Mesenchymal stem cell (in vitro differentiated cells and primary cell): ENCODE data around the gene TTC9.

Experiments used
- DNase-seq: peaks from one replicate; pipeline ENCODE4 v3.0.0-alpha.2; 2013
- H2AFZ ChIP-seq: one replicate; pipeline ENCODE4 v1.6.1; 2013; ENCODE audit warnings: low read depth, mild to moderate bottlenecking, control low read depth, inconsistent platforms, low read length, moderate library complexity
- H2AK5ac ChIP-seq: 2 replicates; pipeline ENCODE4 v1.6.1; 2013; ENCODE audit warnings: low read length, moderate library complexity, mild to moderate bottlenecking, inconsistent platforms; ENCODE audit not compliant: severe bottlenecking
- H2BK120ac ChIP-seq: one replicate; pipeline ENCODE4 v1.6.1; 2013; ENCODE audit warnings: low read depth, mild to moderate bottlenecking, inconsistent platforms, low read length, moderate library complexity
- H2BK12ac ChIP-seq, 2 experiments: one replicate each; pipeline ENCODE4 v1.6.1; 2013; ENCODE audit warnings: inconsistent platforms in 2 of 2, low read length in 2 of 2, mild to moderate bottlenecking in 2 of 2, moderate library complexity in 2 of 2, control low read depth in 1 of 2
- H2BK15ac ChIP-seq: one replicate; pipeline ENCODE4 v1.6.1; 2013; ENCODE audit warnings: mild to moderate bottlenecking, low read depth, inconsistent platforms; ENCODE audit not compliant: poor library complexity, severe bottlenecking
- H2BK5ac ChIP-seq: 2 replicates; pipeline ENCODE4 v1.6.1; 2013; ENCODE audit warnings: low read depth, mild to moderate bottlenecking, low read length, control low read depth, inconsistent platforms; ENCODE audit not compliant: poor library complexity, severe bottlenecking
- H3K14ac ChIP-seq, 2 experiments: one replicate each; pipeline ENCODE4 v1.6.1; 2013; ENCODE audit warnings: inconsistent platforms in 2 of 2, low read length in 2 of 2, control low read depth in 1 of 2, mild to moderate bottlenecking in 1 of 2, moderate library complexity in 1 of 2
- H3K18ac ChIP-seq, 2 experiments: one replicate each; pipeline ENCODE4 v1.6.1; 2013; ENCODE audit warnings: inconsistent platforms in 2 of 2, low read length in 2 of 2, control low read depth in 1 of 2, low read depth in 1 of 2, mild to moderate bottlenecking in 1 of 2
- H3K23ac ChIP-seq, 2 experiments: one replicate each; pipeline ENCODE4 v1.6.1; 2013; ENCODE audit warnings: inconsistent platforms in 2 of 2, low read length in 2 of 2, mild to moderate bottlenecking in 2 of 2, moderate library complexity in 2 of 2, control low read depth in 1 of 2
- H3K27ac ChIP-seq: 2 replicates; pipeline ENCODE4 v1.5.1; 2013; ENCODE audit warnings: mild to moderate bottlenecking, moderate library complexity, low read length, control low read depth, inconsistent platforms; ENCODE audit not compliant: poor library complexity, severe bottlenecking
- H3K27me3 ChIP-seq, 2 experiments: 2 replicates each; pipeline versions ENCODE4 v1.6.1 to v1.7.0; 2013; ENCODE audit warnings: low read length in 2 of 2, mild to moderate bottlenecking in 2 of 2, moderate library complexity in 2 of 2, control low read depth in 1 of 2, inconsistent platforms in 1 of 2; ENCODE audit not compliant: control insufficient read depth in 1 of 2, insufficient read depth in 1 of 2
- H3K36me3 ChIP-seq, 2 experiments: 2 replicates each; pipeline versions ENCODE4 v1.6.1 to v1.7.0; 2013; ENCODE audit warnings: low read length in 2 of 2, control low read depth in 1 of 2, inconsistent platforms in 1 of 2, low read depth in 1 of 2, mild to moderate bottlenecking in 1 of 2; ENCODE audit not compliant: insufficient read depth in 2 of 2, control insufficient read depth in 1 of 2
- H3K4ac ChIP-seq, 2 experiments: one replicate each; pipeline ENCODE4 v1.6.1; 2013; ENCODE audit warnings: inconsistent platforms in 2 of 2, low read length in 2 of 2, mild to moderate bottlenecking in 2 of 2, moderate library complexity in 2 of 2, control low read depth in 1 of 2, low read depth in 1 of 2
- H3K4me1 ChIP-seq: 2 replicates; pipeline ENCODE4 v1.6.1; 2013; ENCODE audit warnings: low read depth, low read length, control low read depth; ENCODE audit not compliant: control insufficient read depth, insufficient read depth
- H3K4me2 ChIP-seq: 2 replicates; pipeline ENCODE4 v1.6.1; 2013; ENCODE audit warnings: low read length, mild to moderate bottlenecking, inconsistent platforms; ENCODE audit not compliant: poor library complexity, severe bottlenecking
- H3K4me3 ChIP-seq, 2 experiments: 2 replicates each; pipeline versions ENCODE4 v1.5.1 to v1.7.0; 2013; ENCODE audit warnings: low read length in 2 of 2, mild to moderate bottlenecking in 2 of 2, control low read depth in 1 of 2, low read depth in 1 of 2; ENCODE audit not compliant: insufficient read depth in 1 of 2
- H3K79me1 ChIP-seq: replicated peaks from 2 replicates; pipeline ENCODE4 v1.6.1; 2013; ENCODE audit warnings: mild to moderate bottlenecking, control low read depth, low read length, inconsistent platforms; ENCODE audit not compliant: poor library complexity, severe bottlenecking
- H3K9ac ChIP-seq: 2 replicates; pipeline ENCODE4 v1.7.0; 2013; ENCODE audit warnings: mild to moderate bottlenecking, low read length, moderate library complexity
- H3K9me3 ChIP-seq: 2 replicates; pipeline ENCODE4 v1.7.0; 2013; ENCODE audit warnings: mild to moderate bottlenecking, low read length; ENCODE audit not compliant: control insufficient read depth
- H4K8ac ChIP-seq: one replicate; pipeline ENCODE4 v1.6.1; 2013; ENCODE audit warnings: inconsistent platforms, mild to moderate bottlenecking, low read length, moderate library complexity
- H4K91ac ChIP-seq: one replicate; pipeline ENCODE4 v1.6.1; 2013; ENCODE audit warnings: mild to moderate bottlenecking, low read length, inconsistent platforms
- WGBS: methylation state at CpG from one replicate; pipeline ENCODE4 v1.1.7; 2013; ENCODE audit warnings: mixed read lengths; 5-methylcytosine and 5-hydroxymethylcytosine counted together

Gene TTC9

GRCh38 chr14:70666361-70666686 lies 24.6 kb downstream of the TTC9 start:
- H3K4ac ChIP-seq: no peak overlapping the region
- H3K18ac ChIP-seq: no peak overlapping the region
- no peak overlapping the region for H3K23ac ChIP-seq
- peaks cover 0 to 7% of the 10 kb centered on the region in 2 experiments for H3K36me3 ChIP-seq
- H2BK15ac ChIP-seq: no peak overlapping the region
- H2BK5ac ChIP-seq: no peak overlapping the region
- H3K14ac ChIP-seq: no peak overlapping the region
- DNase-seq: no peak
- peaks cover 1% of the 10 kb centered on the region for H3K79me1 ChIP-seq
- no peak overlapping the region for H4K91ac ChIP-seq
- H2BK12ac ChIP-seq: no peak overlapping the region
- no peak overlapping the region for H3K4me3 ChIP-seq
- no peak overlapping the region for H2BK120ac ChIP-seq
- H3K27ac ChIP-seq: peak overlapping the region; percentile 64
- no peak overlapping the region for H4K8ac ChIP-seq
- no peaks in the 10 kb centered on the region for H3K9me3 ChIP-seq
- H3K4me1 ChIP-seq: peaks cover 28% of the 10 kb centered on the region
- H3K4me2 ChIP-seq: no peak overlapping the region
- no peak overlapping the region for H3K9ac ChIP-seq
- peak overlapping the region; percentile 65 for H2AK5ac ChIP-seq
- WGBS: no CpG with 5 or more reads among the region's 1 CpG
- H2AFZ ChIP-seq: no peak overlapping the region
- peaks cover 0 to 6% of the 10 kb centered on the region in 2 experiments for H3K27me3 ChIP-seq

- no peak overlapping the region for H3K4ac ChIP-seq
- H3K9me3 ChIP-seq: no peaks in the 10 kb centered on the region
- H3K27me3 ChIP-seq: peaks cover 0 to 6% of the 10 kb centered on the region in 2 experiments
- no peak overlapping the region for H3K4me2 ChIP-seq
- H3K36me3 ChIP-seq: peaks cover 0 to 14% of the 10 kb centered on the region in 2 experiments
- H4K8ac ChIP-seq: no peak overlapping the region
- H2AFZ ChIP-seq: no peak overlapping the region
- WGBS: 85% methylated on average over 15 of the region's 15 CpGs
- no peak overlapping the region for H3K4me3 ChIP-seq
- H4K91ac ChIP-seq: no peak overlapping the region
- peaks cover 4% of the 10 kb centered on the region for H3K4me1 ChIP-seq
- H3K23ac ChIP-seq: no peak overlapping the region
- peaks cover 1% of the 10 kb centered on the region for H3K79me1 ChIP-seq
- no peak overlapping the region for H2BK15ac ChIP-seq
- no peak for DNase-seq
- no peak overlapping the region for H3K18ac ChIP-seq
- H2BK12ac ChIP-seq: no peak overlapping the region
- no peak overlapping the region for H3K27ac ChIP-seq
- no peak overlapping the region for H2BK5ac ChIP-seq
- H3K14ac ChIP-seq: no peak overlapping the region
- H3K9ac ChIP-seq: no peak overlapping the region
- H2BK120ac ChIP-seq: no peak overlapping the region
- H2AK5ac ChIP-seq: no peak overlapping the region
Measured at GRCh38 chr14:70670992-70671651, 29.4 kb downstream of the TTC9 start.

GRCh38 chr14:70671652-70672644 lies 30.2 kb downstream of the TTC9 start:
- Histone ChIP-seq H3K23ac (no peak overlapping the region), H3K9me3 (no peaks in the 10 kb centered on the region), H3K9ac (no peak overlapping the region), H3K4me1 (peaks cover 3% of the 10 kb centered on the region), H2AK5ac (no peak overlapping the region), H2BK12ac (no peak overlapping the region), H3K4ac (no peak overlapping the region), H2AFZ (no peak overlapping the region), H3K79me1 (peaks cover 1% of the 10 kb centered on the region), H3K18ac (no peak overlapping the region), H3K4me2 (no peak overlapping the region), H3K14ac (no peak overlapping the region), H3K27ac (no peak overlapping the region), H2BK15ac (no peak overlapping the region), H3K27me3 (peaks cover 0 to 6% of the 10 kb centered on the region in 2 experiments), H3K4me3 (no peak overlapping the region), H3K36me3 (peaks cover 0 to 14% of the 10 kb centered on the region in 2 experiments), H4K8ac (no peak overlapping the region), H2BK5ac (no peak overlapping the region), H4K91ac (no peak overlapping the region), H2BK120ac (no peak overlapping the region)
- DNase-seq: no peak
- 79% methylated on average over 4 of the region's 12 CpGs for WGBS

- Histone ChIP-seq H3K4me1 (no peaks in the 10 kb centered on the region), H3K9ac (no peak overlapping the region), H2BK12ac (no peak overlapping the region), H3K27me3 (peaks cover 0 to 11% of the 10 kb centered on the region in 2 experiments), H3K4me3 (no peak overlapping the region), H2BK120ac (no peak overlapping the region), H4K91ac (no peak overlapping the region), H3K14ac (no peak overlapping the region), H3K18ac (no peak overlapping the region), H3K79me1 (no peaks in the 10 kb centered on the region), H2BK15ac (no peak overlapping the region), H2BK5ac (no peak overlapping the region), H4K8ac (no peak overlapping the region), H2AFZ (no peak overlapping the region), H3K23ac (no peak overlapping the region), H3K9me3 (no peaks in the 10 kb centered on the region), H3K4me2 (no peak overlapping the region), H3K27ac (no peak overlapping the region), H3K4ac (no peak overlapping the region), H3K36me3 (no peaks in the 10 kb centered on the region), H2AK5ac (no peak overlapping the region)
- WGBS: 88% methylated on average over 6 of the region's 6 CpGs
- DNase-seq: no peak
Measured at GRCh38 chr14:70677341-70677740, 35.6 kb downstream of the TTC9 start.
